HG03565 (cell line): ENCODE results near the gene TSPAN18.

Experiments
- ATAC-seq: cut with Tn5 transposase; IDR thresholded peaks from one replicate; pipeline ENCODE4 v1.9.1; 2021; ENCODE audit warnings: mild to moderate bottlenecking, moderate library complexity; ENCODE audit not compliant: unreplicated experiment

Gene TSPAN18

GRCh38 chr11:44776551-44777208 is 49.9 kb downstream of the TSPAN18 start:
- no peak for ATAC-seq

- ATAC-seq: no peak
Measured at GRCh38 chr11:44777209-44778194, 50.7 kb downstream of the TSPAN18 start.

- ATAC-seq: no peak
Measured at GRCh38 chr11:44778195-44779100, 51.7 kb downstream of the TSPAN18 start.

- ATAC-seq: no peak
Measured at GRCh38 chr11:44779736-44780520, 53.2 kb downstream of the TSPAN18 start.

GRCh38 chr11:44780940-44781631 is 54.3 kb downstream of the TSPAN18 start:
- no peak for ATAC-seq

GRCh38 chr11:44781655-44782054 is 54.9 kb downstream of the TSPAN18 start:
- no peak for ATAC-seq

- ATAC-seq: no peak
Measured at GRCh38 chr11:44782478-44782877, 55.7 kb downstream of the TSPAN18 start.

- ATAC-seq: no peak
Measured at GRCh38 chr11:44784436-44784760, 57.6 kb downstream of the TSPAN18 start.

GRCh38 chr11:44784851-44785250 is 58.1 kb downstream of the TSPAN18 start:
- ATAC-seq: no peak

GRCh38 chr11:44785856-44786607 is 59.3 kb downstream of the TSPAN18 start:
- ATAC-seq: no peak

- no peak for ATAC-seq
Measured at GRCh38 chr11:44787070-44787469, 60.3 kb downstream of the TSPAN18 start.

- no peak for ATAC-seq
Measured at GRCh38 chr11:44787981-44788380, 61.2 kb downstream of the TSPAN18 start.

GRCh38 chr11:44788536-44789261 is 61.9 kb downstream of the TSPAN18 start:
- no peak for ATAC-seq

GRCh38 chr11:44789496-44789895 is 62.7 kb downstream of the TSPAN18 start:
- no peak for ATAC-seq

GRCh38 chr11:44790211-44790610 is 63.4 kb downstream of the TSPAN18 start:
- no peak for ATAC-seq

GRCh38 chr11:44791316-44791925 is 64.7 kb downstream of the TSPAN18 start:
- ATAC-seq: no peak

- no peak for ATAC-seq
Measured at GRCh38 chr11:44792171-44792570, 65.4 kb downstream of the TSPAN18 start.
